ENCODE results near the gene CAVIN2.

CAVIN2 gene

GRCh38 chr2:191856111-191856876 lies 9.4 kb upstream of the CAVIN2 start:
- no peaks in the 10 kb centered on the region for H3K4me1 Mint-ChIP-seq (ENCODE audit: low read depth)
- no peaks in the 10 kb centered on the region for H3K9me3 Mint-ChIP-seq (ENCODE audit: low read depth)
- no peak overlapping the region for H3K4me3 Mint-ChIP-seq
- no peak overlapping the region for H3K27ac Mint-ChIP-seq
- peaks cover 6% of the 10 kb centered on the region for H3K27me3 Mint-ChIP-seq
- no peaks in the 10 kb centered on the region for H3K36me3 Mint-ChIP-seq

DNA sequence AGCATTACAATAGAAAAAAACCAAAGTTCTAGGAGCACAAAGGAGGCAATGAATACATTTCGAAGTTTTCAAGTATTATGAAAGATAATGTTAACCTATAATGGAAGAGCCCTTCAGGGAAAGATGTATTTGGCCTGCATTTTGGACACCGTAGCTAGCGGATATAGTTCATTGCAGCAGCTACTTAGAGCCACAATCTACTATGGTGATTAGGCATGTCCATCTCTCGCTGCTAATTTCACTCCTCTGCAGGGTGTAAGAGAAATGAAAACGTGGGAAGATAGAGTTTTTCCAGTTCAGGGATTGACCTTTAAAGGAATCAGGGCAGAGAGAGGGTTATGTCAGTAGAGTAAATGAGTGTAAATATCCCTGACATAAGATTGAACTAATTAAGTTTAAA lies 8.5 kb upstream of the CAVIN2 start:
- Mint-ChIP-seq H3K36me3 (no peaks in the 10 kb centered on the region), H3K27me3 (peaks cover 6% of the 10 kb centered on the region), H3K4me1 (ENCODE audit: low read depth) (no peaks in the 10 kb centered on the region), H3K4me3 (no peak overlapping the region), H3K9me3 (ENCODE audit: low read depth) (no peaks in the 10 kb centered on the region), H3K27ac (no peak overlapping the region)

GRCh38 chr2:191854382-191855372 lies 7.8 kb upstream of the CAVIN2 start:
- Mint-ChIP-seq H3K4me3 (no peak overlapping the region), H3K27me3 (peaks cover 6% of the 10 kb centered on the region), H3K36me3 (no peaks in the 10 kb centered on the region), H3K27ac (no peak overlapping the region), H3K4me1 (ENCODE audit: low read depth) (no peaks in the 10 kb centered on the region), H3K9me3 (ENCODE audit: low read depth) (no peaks in the 10 kb centered on the region)

DNA sequence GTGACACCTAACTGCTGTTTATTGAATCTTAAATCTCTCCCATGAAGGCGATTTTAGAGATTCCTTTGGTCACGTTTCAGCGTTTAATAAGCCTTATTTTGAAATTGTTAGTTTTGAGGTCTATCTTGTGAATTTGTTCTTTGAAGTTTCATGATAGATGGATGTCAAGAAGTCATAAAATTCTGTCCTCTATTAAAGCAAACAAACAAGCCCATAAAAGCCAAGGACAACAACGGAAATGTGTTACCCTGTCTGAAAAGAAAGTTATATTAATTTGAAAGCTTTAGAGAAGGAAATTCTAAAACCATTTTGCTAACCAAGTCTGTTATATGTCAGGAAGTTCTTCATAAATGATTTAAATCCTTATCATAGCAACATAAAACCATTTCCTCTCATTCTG lies 7.0 kb upstream of the CAVIN2 start:
- Mint-ChIP-seq H3K36me3 (no peaks in the 10 kb centered on the region), H3K27me3 (peaks cover 9% of the 10 kb centered on the region), H3K4me3 (no peak overlapping the region), H3K4me1 (ENCODE audit: low read depth) (no peaks in the 10 kb centered on the region), H3K27ac (no peak overlapping the region), H3K9me3 (ENCODE audit: low read depth) (no peaks in the 10 kb centered on the region)

DNA sequence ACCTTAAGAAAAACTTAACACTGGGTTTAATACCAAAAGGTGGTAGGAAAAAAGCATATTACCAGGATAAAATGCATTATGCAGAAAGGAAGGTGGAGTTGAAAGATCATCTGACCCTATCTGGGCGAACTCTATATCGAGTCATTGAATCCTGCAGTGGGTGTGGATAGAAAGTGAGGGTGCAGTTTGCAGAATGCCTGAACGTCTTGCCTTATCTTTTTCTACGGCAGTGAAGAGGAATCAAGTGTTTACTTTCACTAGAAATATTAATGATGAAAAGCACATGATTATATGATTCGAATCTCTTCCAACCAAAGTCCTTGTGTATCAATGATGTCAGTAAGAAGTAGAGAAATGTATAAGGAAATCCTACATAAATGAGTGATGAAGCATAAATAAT lies 4.3 kb upstream of the CAVIN2 start:
- Mint-ChIP-seq H3K27me3 (peaks cover 11% of the 10 kb centered on the region), H3K9me3 (ENCODE audit: low read depth) (no peaks in the 10 kb centered on the region), H3K4me1 (ENCODE audit: low read depth) (peaks cover 3% of the 10 kb centered on the region), H3K36me3 (no peaks in the 10 kb centered on the region), H3K27ac (no peak overlapping the region), H3K4me3 (no peak overlapping the region)

DNA sequence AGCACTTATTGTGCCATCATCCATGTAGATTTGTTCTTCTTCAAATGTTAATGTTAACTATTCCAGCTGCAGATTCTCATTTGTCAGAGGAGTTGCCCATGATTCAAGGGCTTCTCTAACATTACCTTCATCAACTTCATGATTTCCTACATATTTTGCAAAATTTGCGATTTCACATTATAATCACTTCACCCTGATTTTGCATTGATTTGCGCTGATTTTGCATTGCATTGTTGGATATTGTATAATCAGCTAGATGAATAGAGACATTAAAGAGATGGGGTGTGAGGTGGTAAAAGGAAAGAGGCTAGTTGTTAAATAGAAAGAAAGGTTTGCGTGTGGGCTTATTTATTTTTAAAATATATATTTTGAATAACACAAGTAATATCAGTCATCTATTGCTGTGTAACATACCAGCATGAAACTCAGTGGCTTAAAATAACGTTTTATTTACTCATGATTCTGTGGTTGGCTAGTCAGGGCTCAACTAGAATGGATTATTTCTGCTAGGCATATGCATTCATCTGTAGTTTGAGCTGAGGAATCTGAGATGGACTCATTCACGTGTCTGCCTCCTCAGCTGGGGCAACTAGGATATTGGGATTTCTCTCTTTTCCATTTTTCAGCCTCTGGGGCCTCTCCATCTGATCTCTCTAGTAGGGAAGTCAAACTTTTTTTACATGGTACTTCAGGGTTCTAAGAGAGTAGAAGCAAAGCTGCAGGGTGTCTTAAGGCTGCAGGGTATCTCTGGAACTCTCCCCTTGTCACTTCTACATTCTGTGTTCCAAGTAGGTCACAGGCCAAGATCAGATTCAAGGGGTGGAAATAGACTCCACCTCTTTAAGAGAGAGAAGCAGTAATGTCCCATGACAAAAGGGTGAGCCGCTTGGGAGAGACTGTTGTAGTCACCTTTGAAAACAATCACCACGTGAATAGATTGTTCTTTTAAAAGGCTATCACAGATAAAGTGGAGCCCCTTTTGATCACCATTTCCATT lies 2.2 kb upstream of the CAVIN2 start:
- Mint-ChIP-seq H3K4me3 (no peak overlapping the region), H3K4me1 (ENCODE audit: low read depth) (peaks cover 5% of the 10 kb centered on the region), H3K27me3 (peaks cover 15% of the 10 kb centered on the region), H3K36me3 (no peaks in the 10 kb centered on the region), H3K27ac (no peak overlapping the region), H3K9me3 (ENCODE audit: low read depth) (no peaks in the 10 kb centered on the region)

DNA sequence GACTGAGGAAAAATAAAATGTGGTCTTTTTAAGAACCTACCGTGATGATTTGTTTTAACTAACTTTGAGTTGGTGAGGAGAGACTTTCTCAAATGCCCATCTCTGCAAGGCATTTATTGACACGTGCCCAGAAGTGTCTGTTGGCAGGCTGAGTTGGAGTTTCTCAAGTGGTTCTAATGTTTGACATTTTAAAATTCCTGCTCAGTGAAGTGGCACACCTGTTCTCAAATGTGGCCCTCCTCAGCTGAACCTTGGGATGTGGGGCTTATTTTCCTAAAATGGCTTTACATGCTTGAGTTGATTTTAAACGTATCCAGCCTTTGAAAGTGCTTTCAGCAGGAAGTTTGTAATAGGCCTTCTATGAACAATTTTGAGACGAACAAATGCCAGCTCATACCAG lies 876 bp upstream of the CAVIN2 start:
- H3K4me1 Mint-ChIP-seq (ENCODE audit: low read depth), result peaks cover 5% of the 10 kb centered on the region
- no peaks in the 10 kb centered on the region for H3K36me3 Mint-ChIP-seq
- H3K4me3 Mint-ChIP-seq, result no peak overlapping the region
- H3K9me3 Mint-ChIP-seq (ENCODE audit: low read depth), result no peaks in the 10 kb centered on the region
- H3K27ac Mint-ChIP-seq, result no peak overlapping the region
- peaks cover 17% of the 10 kb centered on the region for H3K27me3 Mint-ChIP-seq

- H3K9me3 Mint-ChIP-seq (ENCODE audit: low read depth), result no peaks in the 10 kb centered on the region
- peak overlapping the region; percentile 1 for H3K4me3 Mint-ChIP-seq
- H3K27ac Mint-ChIP-seq, result no peak overlapping the region
- H3K27me3 Mint-ChIP-seq, result peaks cover 15% of the 10 kb centered on the region
- peaks cover 5% of the 10 kb centered on the region for H3K4me1 Mint-ChIP-seq (ENCODE audit: low read depth)
- H3K36me3 Mint-ChIP-seq, result no peaks in the 10 kb centered on the region
Observed at GRCh38 chr2:191845876-191846514, 893 bp downstream of the CAVIN2 start.

DNA sequence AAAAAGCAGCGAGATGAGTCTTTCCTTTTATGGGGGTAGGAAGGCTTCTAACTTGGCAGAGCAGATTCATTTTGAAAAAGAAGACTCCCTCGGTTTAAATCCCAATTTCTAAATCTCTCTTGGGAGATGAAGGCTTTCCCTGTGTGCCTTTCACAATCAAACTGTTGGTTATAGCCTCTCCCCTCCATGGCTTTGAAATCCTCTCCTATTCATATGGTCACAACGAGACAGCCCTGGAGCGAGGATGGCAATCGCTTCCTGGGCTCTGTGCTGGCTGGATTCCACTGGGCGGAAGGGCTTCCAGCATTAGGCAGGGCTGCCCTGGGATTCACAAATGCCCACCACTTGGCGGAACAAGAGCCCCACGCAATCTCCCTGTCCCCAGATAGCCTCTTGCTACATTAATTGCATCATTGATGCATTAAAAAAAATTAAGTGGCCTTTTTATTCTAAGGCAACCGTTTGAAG lies 1.6 kb downstream of the CAVIN2 start:
- H3K27me3 Mint-ChIP-seq, result peaks cover 15% of the 10 kb centered on the region
- H3K27ac Mint-ChIP-seq, result no peak overlapping the region
- H3K36me3 Mint-ChIP-seq, result no peaks in the 10 kb centered on the region
- H3K4me3 Mint-ChIP-seq, result no peak overlapping the region
- no peaks in the 10 kb centered on the region for H3K9me3 Mint-ChIP-seq (ENCODE audit: low read depth)
- peaks cover 5% of the 10 kb centered on the region for H3K4me1 Mint-ChIP-seq (ENCODE audit: low read depth)

GRCh38 chr2:191844706-191845105 lies 2.2 kb downstream of the CAVIN2 start:
- H3K4me1 Mint-ChIP-seq (ENCODE audit: low read depth), result peaks cover 5% of the 10 kb centered on the region
- peaks cover 15% of the 10 kb centered on the region for H3K27me3 Mint-ChIP-seq
- H3K4me3 Mint-ChIP-seq, result no peak overlapping the region
- H3K27ac Mint-ChIP-seq, result no peak overlapping the region
- no peaks in the 10 kb centered on the region for H3K36me3 Mint-ChIP-seq
- no peaks in the 10 kb centered on the region for H3K9me3 Mint-ChIP-seq (ENCODE audit: low read depth)

DNA sequence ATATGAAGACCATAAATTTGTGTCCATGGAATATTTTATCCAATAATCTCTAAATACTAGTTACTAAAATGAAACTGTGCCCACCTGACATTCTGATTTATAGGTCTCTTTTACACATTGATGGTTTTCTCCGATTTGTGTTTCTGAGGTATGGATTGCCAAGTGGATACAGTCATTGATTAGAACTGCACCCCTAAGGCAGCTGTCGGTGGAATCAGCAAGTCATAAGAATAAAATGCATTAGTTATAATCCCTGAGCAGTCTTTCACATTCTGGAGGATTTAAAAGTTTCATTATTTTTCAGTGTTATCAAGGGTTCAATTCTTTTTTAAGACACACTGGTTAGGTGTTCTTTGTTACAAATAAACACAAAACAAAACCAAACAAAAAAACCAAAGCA lies 6.0 kb downstream of the CAVIN2 start:
- no peak overlapping the region for H3K4me3 Mint-ChIP-seq
- peaks cover under 1% of the 10 kb centered on the region for H3K4me1 Mint-ChIP-seq (ENCODE audit: low read depth)
- H3K36me3 Mint-ChIP-seq, result no peaks in the 10 kb centered on the region
- H3K27ac Mint-ChIP-seq, result no peak overlapping the region
- peaks cover 11% of the 10 kb centered on the region for H3K27me3 Mint-ChIP-seq
- no peaks in the 10 kb centered on the region for H3K9me3 Mint-ChIP-seq (ENCODE audit: low read depth)

GRCh38 chr2:191839918-191840804 lies 6.7 kb downstream of the CAVIN2 start:
- Mint-ChIP-seq H3K36me3 (no peaks in the 10 kb centered on the region), H3K27ac (no peak overlapping the region), H3K4me3 (no peak overlapping the region), H3K9me3 (ENCODE audit: low read depth) (no peaks in the 10 kb centered on the region), H3K4me1 (ENCODE audit: low read depth) (no peaks in the 10 kb centered on the region), H3K27me3 (peaks cover 8% of the 10 kb centered on the region)

DNA sequence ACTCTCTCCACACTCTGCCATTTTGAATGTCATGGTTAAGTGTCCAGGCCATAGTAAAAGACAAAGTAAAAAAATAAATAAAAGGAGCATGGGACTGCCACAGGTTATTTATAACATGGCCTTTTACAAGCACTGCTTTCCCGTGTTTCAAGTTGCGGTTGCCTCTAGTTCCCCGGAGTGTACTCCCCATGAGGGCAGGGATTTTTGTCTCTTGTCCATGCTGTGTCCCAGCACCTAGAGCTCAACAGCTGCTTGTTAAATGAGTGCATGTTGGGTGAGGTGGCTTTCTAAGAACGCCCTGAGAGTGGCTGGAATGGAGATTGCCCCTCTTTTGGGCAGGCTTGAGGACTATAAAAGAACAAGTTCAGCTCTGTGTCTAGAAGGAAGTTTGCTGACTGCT lies 8.4 kb downstream of the CAVIN2 start:
- no peak overlapping the region for H3K4me3 Mint-ChIP-seq
- no peaks in the 10 kb centered on the region for H3K36me3 Mint-ChIP-seq
- no peak overlapping the region for H3K27ac Mint-ChIP-seq
- H3K4me1 Mint-ChIP-seq (ENCODE audit: low read depth), result no peaks in the 10 kb centered on the region
- H3K9me3 Mint-ChIP-seq (ENCODE audit: low read depth), result no peaks in the 10 kb centered on the region
- peaks cover 7% of the 10 kb centered on the region for H3K27me3 Mint-ChIP-seq
